Endothelial cell of umbilical vein (primary cell): ENCODE data around the gene TSPAN5. TPM values are rescaled to one million over a fixed set of nuclear protein-coding genes. Genes with fewer than 3 reads are reported as not detected.

ENCODE experiments used
- BruUV-seq: library from RNA; stranded (reverse); fragments of 400-500 nt; replicated peaks from 2 replicates; lab custom pipeline; 2021; lab: Mats Ljungman, UMichigan
- CTCF ChIA-PET: fragments of 300-600, 350-600 bp; sonication (Branson Sonifier 250); formaldehyde crosslinking; loops from one replicate; lab custom pipeline; 2021; ENCODE audit warnings: antibody characterized with exemption, inconsistent platforms; lab: Charles Lee
- POLR2A ChIA-PET: fragments of 300-600, 350-600 bp; sonication (Branson Sonifier 250); formaldehyde crosslinking; loops from one replicate; lab custom pipeline; 2021; ENCODE audit warnings: antibody characterized with exemption, inconsistent platforms; lab: Charles Lee
- DNase-seq: peaks from one replicate; pipeline ENCODE4 v3.0.0-alpha.2; 2011; ENCODE audit warnings: low read depth, low spot score
- FAIRE-seq: peaks from 2 replicates; lab custom pipeline; 2011; peaks lifted over from hg19 to GRCh38; lab: Jason Lieb, UNC
- H2AFZ ChIP-seq: 2 replicates; pipeline ENCODE4 v1.6.0; 2012; ENCODE audit warnings: low read depth, low read length, control low read depth, inconsistent platforms
- H3K27ac ChIP-seq: 2 replicates; pipeline ENCODE4 v1.5.1; 2011; ENCODE audit warnings: low read depth, mild to moderate bottlenecking, control low read depth, low read length, moderate library complexity; ENCODE audit not compliant: insufficient read depth
- H3K27me3 ChIP-seq, 2 experiments: 2 replicates each; pipeline versions ENCODE4 v1.6.0 to v1.6.1; 2011; ENCODE audit warnings: low read length in 2 of 2, mixed read lengths in 1 of 2; ENCODE audit not compliant: control insufficient read depth in 2 of 2, insufficient read depth in 2 of 2
- H3K36me3 ChIP-seq, 2 experiments: 2 replicates in 1 of 2; 3 replicates in 1 of 2; pipeline ENCODE4 v1.5.1; 2011; ENCODE audit warnings: low read length in 2 of 2, mild to moderate bottlenecking in 1 of 2, moderate library complexity in 1 of 2; ENCODE audit not compliant: control insufficient read depth in 2 of 2, insufficient read depth in 2 of 2; ENCODE audit errors: extremely low read depth in 1 of 2
- H3K4me1 ChIP-seq: 3 replicates; pipeline ENCODE4 v1.5.1; 2011; ENCODE audit warnings: mild to moderate bottlenecking, low read length; ENCODE audit not compliant: control insufficient read depth, insufficient read depth; ENCODE audit errors: extremely low read depth
- H3K4me2 ChIP-seq: 2 replicates; pipeline ENCODE4 v1.6.1; 2011; ENCODE audit warnings: low read length, control low read depth, mixed read lengths; ENCODE audit not compliant: insufficient read depth
- H3K4me3 ChIP-seq, 3 experiments: fragments of 200-600 bp in 1 of 3; sonication (generic), shearing (Covaris generic) in 1 of 3; replicated peaks in 1 of 3; 2 replicates each; pipeline ENCODE4 v1.5.1; 2011 to 2016; ENCODE audit warnings: control low read depth in 3 of 3, low read length in 3 of 3, mild to moderate bottlenecking in 2 of 3, inconsistent platforms in 1 of 3, low read depth in 1 of 3, moderate library complexity in 1 of 3; ENCODE audit not compliant: insufficient read depth in 1 of 3
- H3K79me2 ChIP-seq: 2 replicates; pipeline ENCODE4 v1.6.0; 2012; ENCODE audit warnings: low read length, inconsistent platforms; ENCODE audit not compliant: control insufficient read depth, insufficient read depth
- H3K9ac ChIP-seq: replicated peaks from 2 replicates; pipeline ENCODE3; 2011; ENCODE audit warnings: low read length, control low read depth; ENCODE audit not compliant: insufficient read depth; ENCODE audit errors: extremely low read depth
- H3K9me1 ChIP-seq: replicated peaks from 3 replicates; pipeline ENCODE4 v1.6.0; 2011; ENCODE audit warnings: mild to moderate bottlenecking, low read length; ENCODE audit not compliant: control insufficient read depth, insufficient read depth; ENCODE audit errors: extremely low read depth
- H3K9me3 ChIP-seq: replicated peaks from 2 replicates; pipeline ENCODE4 v1.5.1; 2012; ENCODE audit warnings: low read length, inconsistent platforms; ENCODE audit not compliant: control insufficient read depth, insufficient read depth
- H4K20me1 ChIP-seq: replicated peaks from 2 replicates; pipeline ENCODE3; 2011; ENCODE audit warnings: mild to moderate bottlenecking, low read length; ENCODE audit not compliant: control insufficient read depth, insufficient read depth; ENCODE audit errors: extremely low read depth
- EZH2 ChIP-seq: IDR thresholded peaks from 2 replicates; pipeline ENCODE4 v1.6.1; 2012; ENCODE audit warnings: borderline replicate concordance, low read depth, mild to moderate bottlenecking, moderate library complexity, low read length, inconsistent platforms; ENCODE audit not compliant: severe bottlenecking
- FOS ChIP-seq: IDR thresholded peaks from 2 replicates; pipeline ENCODE4 v1.6.1; 2011; ENCODE audit warnings: mild to moderate bottlenecking, low read length, moderate library complexity, borderline replicate concordance; ENCODE audit not compliant: insufficient read depth
- GATA2 ChIP-seq: IDR thresholded peaks from 2 replicates; pipeline ENCODE4 v1.7.0; 2011; ENCODE audit warnings: low read depth, mild to moderate bottlenecking, moderate library complexity, mixed read lengths, low read length; ENCODE audit not compliant: insufficient read length, insufficient read depth
- JUN ChIP-seq: IDR thresholded peaks from 2 replicates; pipeline ENCODE4 v1.6.1; 2011; ENCODE audit warnings: borderline replicate concordance, low read depth; ENCODE audit not compliant: insufficient read length, insufficient read depth
- MYC ChIP-seq: IDR thresholded peaks from one replicate; pipeline ENCODE4 v1.6.1; 2011; ENCODE audit warnings: mild to moderate bottlenecking, low read depth, low read length
- POLR2A ChIP-seq: IDR thresholded peaks from 2 replicates; pipeline ENCODE4 v1.6.1; 2012; ENCODE audit warnings: low read depth, mild to moderate bottlenecking, control low read depth, low read length
- POLR2AphosphoS5 ChIP-seq: IDR thresholded peaks from 2 replicates; pipeline ENCODE4 v1.6.1; 2012; ENCODE audit warnings: low read depth, mild to moderate bottlenecking, control low read depth, low read length, moderate library complexity; ENCODE audit not compliant: insufficient read depth
- dilution Hi-C: fragments of 300-500 bp; cut with MboI; formaldehyde crosslinking; loops from one replicate; pipeline ENCODE4 v1.15.0; 2019; ENCODE audit warnings: low sequenced_read_pairs; ENCODE audit not compliant: extremely low pct_ligation_motif_present
- intact Hi-C: fragments of 100-400 bp; cut with micrococcal nuclease; formaldehyde crosslinking; loops from one replicate; pipeline ENCODE4 v1.10.0; 2022
- polyA plus RNA-seq, 4 experiments: library from polyadenylated mRNA; depleted of rRNA in 3 of 4; stranded (reverse) in 3 of 4; unstranded in 1 of 4; fragments of >200 nt; gene quantifications; 2 replicates each; pipeline versions ENCODE4 v1.2.1 to v1.2.3, GENCODE V29; 2011 to 2012; ENCODE audit warnings: missing spikeins in 1 of 4
- total RNA-seq: library from RNA; stranded (reverse); gene quantifications from 2 replicates; pipeline ENCODE4 v1.2.3, GENCODE V29; 2021
- TF ChIP-seq, protein P1 (sequence below), 2 donors: IDR thresholded peaks; 1 replicate in 1 of 2; 2 replicates in 1 of 2; pipeline ENCODE4 v1.5.1; 2011; ENCODE audit warnings: low read length in 2 of 2, mild to moderate bottlenecking in 2 of 2, moderate library complexity in 2 of 2, control low read depth in 1 of 2, inconsistent platforms in 1 of 2, low read depth in 1 of 2; ENCODE audit not compliant: insufficient read depth in 1 of 2; ENCODE audit errors: extremely low read depth in 1 of 2
- TF ChIP-seq, protein P2 (sequence below): IDR thresholded peaks from 2 replicates; pipeline ENCODE4 v1.6.1; 2011; ENCODE audit not compliant: insufficient read depth, insufficient read length

TSPAN5 gene
- total and polyA plus RNA-seq, 2 donors (not counting 3 experiments of a cell fraction or from before 2014, with no cell fraction given): 45.1 to 50.2 TPM

DNA sequence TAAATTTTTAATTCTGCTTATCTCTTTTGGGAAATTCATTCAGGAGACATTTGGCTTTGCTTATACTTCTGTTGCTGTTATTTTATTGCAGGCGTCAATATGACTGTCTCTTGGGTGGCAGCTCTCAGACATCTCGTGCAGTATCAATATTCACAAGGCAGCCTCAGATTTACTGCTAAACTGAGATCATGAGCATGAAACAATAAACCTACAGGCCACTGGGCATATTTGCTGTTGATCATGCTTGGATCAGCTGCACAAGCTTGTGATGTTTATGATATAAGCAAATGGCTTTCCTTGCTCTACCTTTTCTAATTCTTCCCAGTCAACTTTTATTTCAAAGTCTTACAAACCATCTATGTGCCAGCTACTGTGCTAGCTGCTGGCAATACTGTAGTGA lies 39.2 kb downstream of the TSPAN5 start:
- Histone ChIP-seq H3K27me3 (no peaks in the 10 kb centered on the region), H3K4me3 (no peak overlapping the region), H3K79me2 (peaks cover 81% of the 10 kb centered on the region), H3K4me2 (no peak overlapping the region), H3K9ac (no peak overlapping the region), H3K4me1 (peaks cover 10% of the 10 kb centered on the region), H4K20me1 (no peaks in the 10 kb centered on the region), H2AFZ (no peak overlapping the region), H3K9me1 (no peaks in the 10 kb centered on the region), H3K27ac (no peak overlapping the region), H3K36me3 (peaks cover 0 to 3% of the 10 kb centered on the region in 2 experiments), H3K9me3 (no peaks in the 10 kb centered on the region)
- no peak for FAIRE-seq
- TF ChIP-seq FOS (no peak), MYC (no peak), JUN (no peak), POLR2AphosphoS5 (no peak), GATA2 (no peak), POLR2A (no peak), EZH2 (no peak)
- TF ChIP-seq, protein P1, sequence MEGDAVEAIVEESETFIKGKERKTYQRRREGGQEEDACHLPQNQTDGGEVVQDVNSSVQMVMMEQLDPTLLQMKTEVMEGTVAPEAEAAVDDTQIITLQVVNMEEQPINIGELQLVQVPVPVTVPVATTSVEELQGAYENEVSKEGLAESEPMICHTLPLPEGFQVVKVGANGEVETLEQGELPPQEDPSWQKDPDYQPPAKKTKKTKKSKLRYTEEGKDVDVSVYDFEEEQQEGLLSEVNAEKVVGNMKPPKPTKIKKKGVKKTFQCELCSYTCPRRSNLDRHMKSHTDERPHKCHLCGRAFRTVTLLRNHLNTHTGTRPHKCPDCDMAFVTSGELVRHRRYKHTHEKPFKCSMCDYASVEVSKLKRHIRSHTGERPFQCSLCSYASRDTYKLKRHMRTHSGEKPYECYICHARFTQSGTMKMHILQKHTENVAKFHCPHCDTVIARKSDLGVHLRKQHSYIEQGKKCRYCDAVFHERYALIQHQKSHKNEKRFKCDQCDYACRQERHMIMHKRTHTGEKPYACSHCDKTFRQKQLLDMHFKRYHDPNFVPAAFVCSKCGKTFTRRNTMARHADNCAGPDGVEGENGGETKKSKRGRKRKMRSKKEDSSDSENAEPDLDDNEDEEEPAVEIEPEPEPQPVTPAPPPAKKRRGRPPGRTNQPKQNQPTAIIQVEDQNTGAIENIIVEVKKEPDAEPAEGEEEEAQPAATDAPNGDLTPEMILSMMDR (IDR thresholded peaks at IDR 0.05; ENCODE audit: extremely low read depth in 1 of 2, insufficient read depth in 1 of 2, low read depth in 1 of 2, low read length in 2 of 2): no peak
- TF ChIP-seq, protein P2, sequence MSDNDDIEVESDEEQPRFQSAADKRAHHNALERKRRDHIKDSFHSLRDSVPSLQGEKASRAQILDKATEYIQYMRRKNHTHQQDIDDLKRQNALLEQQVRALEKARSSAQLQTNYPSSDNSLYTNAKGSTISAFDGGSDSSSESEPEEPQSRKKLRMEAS: no peak
- dilution Hi-C loops: no loop called here
- no TSS peak for BruUV-seq
- intact Hi-C loops: no loop called here
- ChIA-PET POLR2A (no interaction called here), CTCF (interaction anchor here (1.0 kb wide), 1 partner anchor 82 kb away, joined by 3 read pairs; no protein-coding TSS in a partner anchor)
- DNase-seq: no peak
